Liver (tissue), 9 donors: ENCODE results near the gene MOB1B. TPM values are rescaled to one million over a fixed set of nuclear protein-coding genes. Genes with fewer than 3 reads are reported as not detected.

Experiments
- DNase-seq: peaks from one replicate; pipeline ENCODE4 v3.0.0-alpha.2; 2017; ENCODE audit warnings: low spot score
- H3K27ac ChIP-seq, 2 donors: one replicate each; pipeline ENCODE4 v1.7.0; 2013; ENCODE audit warnings: inconsistent platforms in 2 of 2, low read length in 2 of 2, control low read depth in 1 of 2, low read depth in 1 of 2, mild to moderate bottlenecking in 1 of 2
- H3K27me3 ChIP-seq, 4 donors: one replicate each; pipeline versions ENCODE4 v1.6.1 to v1.7.0; 2013; ENCODE audit warnings: low read length in 3 of 4, inconsistent platforms in 1 of 4, mild to moderate bottlenecking in 1 of 4, moderate library complexity in 1 of 4; ENCODE audit not compliant: control insufficient read depth in 4 of 4, insufficient read depth in 4 of 4
- H3K36me3 ChIP-seq, 4 donors: one replicate each; pipeline versions ENCODE4 v1.6.1 to v1.7.0; 2013; ENCODE audit warnings: low read length in 3 of 4, mild to moderate bottlenecking in 3 of 4, low read depth in 1 of 4, moderate library complexity in 1 of 4; ENCODE audit not compliant: control insufficient read depth in 4 of 4, insufficient read depth in 3 of 4
- H3K4me1 ChIP-seq, 4 donors: one replicate each; pipeline versions ENCODE4 v1.6.1 to v1.7.0; 2013; ENCODE audit warnings: low read length in 3 of 4, mild to moderate bottlenecking in 3 of 4, moderate library complexity in 1 of 4; ENCODE audit not compliant: control insufficient read depth in 4 of 4, insufficient read depth in 4 of 4
- H3K4me3 ChIP-seq, 3 donors: one replicate each; pipeline versions ENCODE4 v1.6.1 to v1.7.0; 2013; ENCODE audit warnings: low read length in 3 of 3, control low read depth in 1 of 3, low read depth in 1 of 3, mild to moderate bottlenecking in 1 of 3
- H3K9ac ChIP-seq, 2 donors: one replicate each; pipeline ENCODE4 v1.7.0; 2013; ENCODE audit warnings: low read length in 2 of 2, mild to moderate bottlenecking in 2 of 2, moderate library complexity in 2 of 2, control low read depth in 1 of 2, low read depth in 1 of 2
- H3K9me3 ChIP-seq, 4 donors: one replicate each; pipeline versions ENCODE4 v1.6.1 to v1.7.0; 2013; ENCODE audit warnings: low read length in 3 of 4; ENCODE audit not compliant: control insufficient read depth in 4 of 4
- EGR1 ChIP-seq, 2 donors: IDR thresholded peaks; 2 replicates each; pipeline ENCODE4 v1.6.1; 2016 to 2018; ENCODE audit warnings: antibody characterized with exemption in 2 of 2, low read depth in 2 of 2
- FOXA1 ChIP-seq: IDR thresholded peaks from 2 replicates; pipeline ENCODE4 v1.6.1; 2016; ENCODE audit warnings: antibody characterized with exemption
- FOXA2 ChIP-seq: IDR thresholded peaks from 2 replicates; pipeline ENCODE4 v1.6.1; 2016; ENCODE audit warnings: antibody characterized with exemption
- GABPA ChIP-seq, 2 donors: IDR thresholded peaks in 1 of 2; conservative IDR thresholded peaks in 1 of 2; 2 replicates each; pipeline ENCODE4 v1.6.1; 2016; ENCODE audit warnings: antibody characterized with exemption in 2 of 2, mild to moderate bottlenecking in 1 of 2, moderate library complexity in 1 of 2
- HNF4A ChIP-seq, 2 donors: conservative IDR thresholded peaks; 2 replicates each; pipeline ENCODE4 v1.6.1; 2016; ENCODE audit warnings: antibody characterized with exemption in 2 of 2, mild to moderate bottlenecking in 2 of 2
- HNF4G ChIP-seq: IDR thresholded peaks from 2 replicates; pipeline ENCODE4 v1.6.1; 2016; ENCODE audit warnings: antibody characterized with exemption
- JUND ChIP-seq, 2 donors: IDR thresholded peaks; 2 replicates each; pipeline ENCODE4 v1.6.1; 2016; ENCODE audit warnings: antibody characterized with exemption in 2 of 2
- NR2F2 ChIP-seq: IDR thresholded peaks from 2 replicates; pipeline ENCODE4 v1.6.1; 2016; ENCODE audit warnings: antibody characterized with exemption
- RAD21 ChIP-seq, 2 donors: IDR thresholded peaks; 2 replicates each; pipeline ENCODE4 v1.6.1; 2016; ENCODE audit warnings: antibody characterized with exemption in 2 of 2, mild to moderate bottlenecking in 2 of 2
- RXRA ChIP-seq, 2 donors: IDR thresholded peaks; 2 replicates each; pipeline ENCODE4 v1.6.1; 2017 to 2018; ENCODE audit warnings: antibody characterized with exemption in 2 of 2, mild to moderate bottlenecking in 1 of 2
- SP1 ChIP-seq: IDR thresholded peaks from 2 replicates; pipeline ENCODE4 v1.6.1; 2018; ENCODE audit warnings: antibody characterized with exemption, mild to moderate bottlenecking
- TAF1 ChIP-seq: conservative IDR thresholded peaks from 2 replicates; pipeline ENCODE4 v1.6.1; 2016; ENCODE audit warnings: antibody characterized with exemption, mild to moderate bottlenecking
- YY1 ChIP-seq: IDR thresholded peaks from 2 replicates; pipeline ENCODE4 v1.6.1; 2016; ENCODE audit warnings: antibody characterized with exemption, mild to moderate bottlenecking
- WGBS: extraction: QIAGEN DNeasy Blood & Tissue Kit; methylation state at CpG from one replicate; pipeline ENCODE4 v1.1.7; 2013; 5-methylcytosine and 5-hydroxymethylcytosine counted together
- polyA plus RNA-seq, 2 donors: library from polyadenylated mRNA; stranded (reverse) in 1 of 2; unstranded in 1 of 2; fragments of 200-250 nt in 1 of 2; fragments of >200 nt in 1 of 2; fragmentation: Nextera tagmentation in 1 of 2; extraction: Ambion mirVana in 1 of 2; gene quantifications; one replicate each; pipeline versions ENCODE4 v1.2.1 to v1.2.3, GENCODE V29; 2013 to 2015
- total RNA-seq, 2 donors: library from RNA; depleted of rRNA; stranded (reverse); fragments of >200 nt; gene quantifications; one replicate each; pipeline ENCODE4 v1.2.3, GENCODE V29; 2014
- TF ChIP-seq, protein P1 (sequence below): IDR thresholded peaks from 2 replicates; pipeline ENCODE4 v1.6.1; 2016; ENCODE audit warnings: antibody characterized with exemption, mild to moderate bottlenecking
- TF ChIP-seq, protein P2 (sequence below): fragments of 150-350 bp; IDR thresholded peaks from 2 replicates; pipeline ENCODE4 v1.5.1; 2017; ENCODE audit warnings: improper control_type of control experiment, low read depth, low read length; ENCODE audit not compliant: missing input control
- TF ChIP-seq, protein P3 (sequence below): IDR thresholded peaks from 2 replicates; pipeline ENCODE4 v1.6.1; 2016; ENCODE audit warnings: antibody characterized with exemption
- TF ChIP-seq, protein P4 (sequence below): IDR thresholded peaks from 2 replicates; pipeline ENCODE4 v1.6.1; 2016; ENCODE audit warnings: antibody characterized with exemption
- TF ChIP-seq, protein P5 (sequence below): IDR thresholded peaks from 2 replicates; pipeline ENCODE4 v1.6.1; 2016; ENCODE audit warnings: antibody characterized with exemption
- donor health status: healthy.
- donor health status: healthy.
- donor health status: healthy.
- donor health status: healthy.
- donor health status: healthy.

MOB1B gene
- total and polyA plus RNA-seq, 4 donors = 2.1 to 69.0 (median 3.7) TPM

DNA sequence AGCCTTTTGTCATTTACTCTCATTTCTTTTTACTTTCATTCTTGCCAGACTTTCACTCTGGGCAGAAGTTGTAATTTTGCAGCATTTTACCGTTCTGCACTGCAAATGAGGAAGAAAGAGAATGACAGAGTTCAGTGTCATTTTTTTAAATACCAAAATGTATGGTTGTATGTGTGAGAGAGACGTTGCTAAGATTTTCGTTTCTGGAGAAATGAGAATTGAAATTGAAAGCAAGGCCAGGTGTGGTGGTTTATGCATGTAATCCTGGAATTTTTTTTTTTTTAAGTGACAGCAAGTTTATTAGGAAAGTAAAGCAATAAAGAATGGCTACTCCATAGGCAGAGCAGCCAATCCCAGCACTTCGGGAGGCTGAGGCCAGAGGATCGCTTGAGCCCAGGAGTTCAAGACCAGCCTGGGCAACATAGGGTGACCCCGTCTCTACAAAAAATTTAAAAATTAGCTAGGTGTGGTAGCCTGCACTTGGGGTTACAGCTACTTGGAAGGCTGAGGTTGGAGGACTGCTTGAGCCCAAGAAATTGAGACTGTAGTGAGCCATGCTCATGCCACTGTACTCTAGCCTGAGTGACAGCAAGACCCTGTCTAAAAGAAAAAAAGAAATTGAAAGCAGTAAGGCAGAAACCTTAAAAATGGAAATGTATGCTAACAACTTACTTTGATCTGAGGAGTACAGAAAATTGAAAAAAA is 104.2 kb downstream of the MOB1B start:
- WGBS = 85% methylated on average over 6 of the region's 6 CpGs
- H3K36me3 ChIP-seq = no peaks in the 10 kb centered on the region
- H3K9me3 ChIP-seq = no peaks in the 10 kb centered on the region
- no peak overlapping the region for H3K4me3 ChIP-seq
- H3K27me3 ChIP-seq = no peaks in the 10 kb centered on the region
- no peak overlapping the region for H3K9ac ChIP-seq
- no peaks in the 10 kb centered on the region for H3K4me1 ChIP-seq
- DNase-seq = no peak
- H3K27ac ChIP-seq = no peak overlapping the region
- TF ChIP-seq, protein P1, sequence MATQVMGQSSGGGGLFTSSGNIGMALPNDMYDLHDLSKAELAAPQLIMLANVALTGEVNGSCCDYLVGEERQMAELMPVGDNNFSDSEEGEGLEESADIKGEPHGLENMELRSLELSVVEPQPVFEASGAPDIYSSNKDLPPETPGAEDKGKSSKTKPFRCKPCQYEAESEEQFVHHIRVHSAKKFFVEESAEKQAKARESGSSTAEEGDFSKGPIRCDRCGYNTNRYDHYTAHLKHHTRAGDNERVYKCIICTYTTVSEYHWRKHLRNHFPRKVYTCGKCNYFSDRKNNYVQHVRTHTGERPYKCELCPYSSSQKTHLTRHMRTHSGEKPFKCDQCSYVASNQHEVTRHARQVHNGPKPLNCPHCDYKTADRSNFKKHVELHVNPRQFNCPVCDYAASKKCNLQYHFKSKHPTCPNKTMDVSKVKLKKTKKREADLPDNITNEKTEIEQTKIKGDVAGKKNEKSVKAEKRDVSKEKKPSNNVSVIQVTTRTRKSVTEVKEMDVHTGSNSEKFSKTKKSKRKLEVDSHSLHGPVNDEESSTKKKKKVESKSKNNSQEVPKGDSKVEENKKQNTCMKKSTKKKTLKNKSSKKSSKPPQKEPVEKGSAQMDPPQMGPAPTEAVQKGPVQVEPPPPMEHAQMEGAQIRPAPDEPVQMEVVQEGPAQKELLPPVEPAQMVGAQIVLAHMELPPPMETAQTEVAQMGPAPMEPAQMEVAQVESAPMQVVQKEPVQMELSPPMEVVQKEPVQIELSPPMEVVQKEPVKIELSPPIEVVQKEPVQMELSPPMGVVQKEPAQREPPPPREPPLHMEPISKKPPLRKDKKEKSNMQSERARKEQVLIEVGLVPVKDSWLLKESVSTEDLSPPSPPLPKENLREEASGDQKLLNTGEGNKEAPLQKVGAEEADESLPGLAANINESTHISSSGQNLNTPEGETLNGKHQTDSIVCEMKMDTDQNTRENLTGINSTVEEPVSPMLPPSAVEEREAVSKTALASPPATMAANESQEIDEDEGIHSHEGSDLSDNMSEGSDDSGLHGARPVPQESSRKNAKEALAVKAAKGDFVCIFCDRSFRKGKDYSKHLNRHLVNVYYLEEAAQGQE = no peak
- no peak for TF ChIP-seq HNF4G
- no peak for TF ChIP-seq HNF4A (conservative IDR thresholded peaks at IDR 0.05)
- no peak for TF ChIP-seq SP1
- TF ChIP-seq GABPA (IDR thresholded peaks at IDR 0.05 in 1 of 2, conservative IDR thresholded peaks at IDR 0.05 in 1 of 2) = no peak
- no peak for TF ChIP-seq EGR1 (IDR thresholded peaks at IDR 0.05; ENCODE audit: low read depth in 2 of 2)
- no peak for TF ChIP-seq JUND (IDR thresholded peaks at IDR 0.05)
- no peak for TF ChIP-seq RAD21 (IDR thresholded peaks at IDR 0.05)
- no peak for TF ChIP-seq TAF1
- no peak for TF ChIP-seq YY1
- TF ChIP-seq, protein P2, sequence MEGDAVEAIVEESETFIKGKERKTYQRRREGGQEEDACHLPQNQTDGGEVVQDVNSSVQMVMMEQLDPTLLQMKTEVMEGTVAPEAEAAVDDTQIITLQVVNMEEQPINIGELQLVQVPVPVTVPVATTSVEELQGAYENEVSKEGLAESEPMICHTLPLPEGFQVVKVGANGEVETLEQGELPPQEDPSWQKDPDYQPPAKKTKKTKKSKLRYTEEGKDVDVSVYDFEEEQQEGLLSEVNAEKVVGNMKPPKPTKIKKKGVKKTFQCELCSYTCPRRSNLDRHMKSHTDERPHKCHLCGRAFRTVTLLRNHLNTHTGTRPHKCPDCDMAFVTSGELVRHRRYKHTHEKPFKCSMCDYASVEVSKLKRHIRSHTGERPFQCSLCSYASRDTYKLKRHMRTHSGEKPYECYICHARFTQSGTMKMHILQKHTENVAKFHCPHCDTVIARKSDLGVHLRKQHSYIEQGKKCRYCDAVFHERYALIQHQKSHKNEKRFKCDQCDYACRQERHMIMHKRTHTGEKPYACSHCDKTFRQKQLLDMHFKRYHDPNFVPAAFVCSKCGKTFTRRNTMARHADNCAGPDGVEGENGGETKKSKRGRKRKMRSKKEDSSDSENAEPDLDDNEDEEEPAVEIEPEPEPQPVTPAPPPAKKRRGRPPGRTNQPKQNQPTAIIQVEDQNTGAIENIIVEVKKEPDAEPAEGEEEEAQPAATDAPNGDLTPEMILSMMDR = no peak
- no peak for TF ChIP-seq RXRA (IDR thresholded peaks at IDR 0.05)
- TF ChIP-seq, protein P3, sequence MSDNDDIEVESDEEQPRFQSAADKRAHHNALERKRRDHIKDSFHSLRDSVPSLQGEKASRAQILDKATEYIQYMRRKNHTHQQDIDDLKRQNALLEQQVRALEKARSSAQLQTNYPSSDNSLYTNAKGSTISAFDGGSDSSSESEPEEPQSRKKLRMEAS = no peak
- no peak for TF ChIP-seq FOXA1
- TF ChIP-seq, protein P4, sequence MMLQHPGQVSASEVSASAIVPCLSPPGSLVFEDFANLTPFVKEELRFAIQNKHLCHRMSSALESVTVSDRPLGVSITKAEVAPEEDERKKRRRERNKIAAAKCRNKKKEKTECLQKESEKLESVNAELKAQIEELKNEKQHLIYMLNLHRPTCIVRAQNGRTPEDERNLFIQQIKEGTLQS = no peak
- no peak for TF ChIP-seq NR2F2
- TF ChIP-seq, protein P5, sequence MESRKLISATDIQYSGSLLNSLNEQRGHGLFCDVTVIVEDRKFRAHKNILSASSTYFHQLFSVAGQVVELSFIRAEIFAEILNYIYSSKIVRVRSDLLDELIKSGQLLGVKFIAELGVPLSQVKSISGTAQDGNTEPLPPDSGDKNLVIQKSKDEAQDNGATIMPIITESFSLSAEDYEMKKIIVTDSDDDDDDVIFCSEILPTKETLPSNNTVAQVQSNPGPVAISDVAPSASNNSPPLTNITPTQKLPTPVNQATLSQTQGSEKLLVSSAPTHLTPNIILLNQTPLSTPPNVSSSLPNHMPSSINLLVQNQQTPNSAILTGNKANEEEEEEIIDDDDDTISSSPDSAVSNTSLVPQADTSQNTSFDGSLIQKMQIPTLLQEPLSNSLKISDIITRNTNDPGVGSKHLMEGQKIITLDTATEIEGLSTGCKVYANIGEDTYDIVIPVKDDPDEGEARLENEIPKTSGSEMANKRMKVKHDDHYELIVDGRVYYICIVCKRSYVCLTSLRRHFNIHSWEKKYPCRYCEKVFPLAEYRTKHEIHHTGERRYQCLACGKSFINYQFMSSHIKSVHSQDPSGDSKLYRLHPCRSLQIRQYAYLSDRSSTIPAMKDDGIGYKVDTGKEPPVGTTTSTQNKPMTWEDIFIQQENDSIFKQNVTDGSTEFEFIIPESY = no peak
- no peak for TF ChIP-seq FOXA2
